Esophagus muscularis mucosa (tissue), 4 donors: ENCODE data around the gene XYLB. TPM values are rescaled to one million over a fixed set of nuclear protein-coding genes. Genes with fewer than 3 reads are reported as not detected.

Experiments
- DNase-seq: peaks from one replicate; pipeline ENCODE4 v3.0.0-alpha.2; 2017; ENCODE audit errors: extremely low spot score
- H3K27ac ChIP-seq, 4 donors: fragments of 200-600 bp; sonication (generic); replicated peaks in 1 of 4; 1 replicate in 3 of 4; 2 replicates in 1 of 4; pipeline ENCODE4 v1.5.1; 2016 to 2019; ENCODE audit warnings: mild to moderate bottlenecking in 1 of 4
- H3K27me3 ChIP-seq, 4 donors: fragments of 200-600 bp; sonication (generic); one replicate each; pipeline versions ENCODE4 v1.5.1 to v1.6.0; 2016 to 2019
- H3K36me3 ChIP-seq, 4 donors: fragments of 200-600 bp; sonication (generic); one replicate each; pipeline ENCODE4 v1.5.1; 2016 to 2019
- H3K4me1 ChIP-seq, 4 donors: fragments of 200-600 bp; sonication (generic); one replicate each; pipeline ENCODE4 v1.5.1; 2016 to 2019
- H3K4me3 ChIP-seq, 4 donors: fragments of 200-600 bp; sonication (generic); 1 replicate in 2 of 4; 2 replicates in 2 of 4; pipeline ENCODE4 v1.5.1; 2016 to 2019; ENCODE audit warnings: mild to moderate bottlenecking in 4 of 4, moderate library complexity in 1 of 4
- H3K9me3 ChIP-seq, 4 donors: fragments of 200-600 bp; sonication (generic); 1 replicate in 3 of 4; 2 replicates in 1 of 4; pipeline ENCODE4 v1.5.1; 2016 to 2019
- CTCF ChIP-seq, 3 experiments: fragments of 200-600 bp in 2 of 3; fragments of 450-650 bp in 1 of 3; sonication (generic) in 2 of 3; IDR thresholded peaks; one replicate each; pipeline ENCODE4 v1.5.1; 2017 to 2019; ENCODE audit warnings: antibody characterized with exemption in 3 of 3, mild to moderate bottlenecking in 2 of 3, moderate library complexity in 1 of 3
- EP300 ChIP-seq: sonication (generic); formaldehyde crosslinking; IDR thresholded peaks from one replicate; pipeline ENCODE4 v1.6.1; 2017; ENCODE audit warnings: antibody characterized with exemption
- POLR2A ChIP-seq: fragments of 450-650 bp; IDR thresholded peaks from one replicate; pipeline ENCODE4 v1.6.1; 2017; ENCODE audit warnings: antibody characterized with exemption, moderate library complexity, mild to moderate bottlenecking, low read depth
- POLR2AphosphoS5 ChIP-seq, 2 donors: sonication (generic); formaldehyde crosslinking; IDR thresholded peaks; one replicate each; pipeline ENCODE4 v1.6.1; 2017; ENCODE audit warnings: antibody characterized with exemption in 2 of 2
- WGBS: methylation state at CpG from one replicate; pipeline ENCODE4 v1.1.5; 2018; 5-methylcytosine and 5-hydroxymethylcytosine counted together
- intact Hi-C: fragments of 100-400 bp; cut with DNase I; formaldehyde crosslinking; loops from one replicate; pipeline ENCODE4 v1.15.1; 2023
- total RNA-seq, 4 donors: library from RNA; depleted of rRNA; stranded (reverse); fragments of >200 nt; gene quantifications; one replicate each; pipeline versions ENCODE4 v1.1.0 to v1.2.1, GENCODE V29; 2016

The XYLB gene
- total RNA-seq, 4 donors from 2014 or later: 0.65 to 2.5 (median 1.2) TPM

- DNase-seq: no peak
- intact Hi-C loops: loop anchor here (5.0 kb wide), 1 partner anchor 316 kb away; the partner anchor contains the start of genes ACAA1 and MYD88
- TF ChIP-seq CTCF (IDR thresholded peaks at IDR 0.05) (no peak), POLR2AphosphoS5 (IDR thresholded peaks at IDR 0.05) (peak; percentile 25 to 39), POLR2A (no peak), EP300 (no peak)
- Histone ChIP-seq H3K27ac (peak within 1 kb of the TSS; percentile 84 to 92 (median 90)), H3K4me3 (peak within 1 kb of the TSS; percentile 78 to 94 (median 90)), H3K36me3 (no peaks in the 10 kb centered on the region), H3K4me1 (peaks cover 11 to 40% (median 36%) of the 10 kb centered on the region in 4 donors), H3K27me3 (no peaks in the 10 kb centered on the region), H3K9me3 (no peaks in the 10 kb centered on the region)
- 12% methylated on average over 33 of the region's 48 CpGs for WGBS
Observed at GRCh38 chr3:38453075-38453912, 106.7 kb downstream of the XYLB start, which contains the start of gene ACVR2B. ACVR2B (plus strand) TSS chr3:38453890; CDS start chr3:38454323, 433 bp downstream.

GRCh38 chr3:38453913-38454177, 107.3 kb downstream of the XYLB start:
- peaks cover 14 to 46% (median 42%) of the 10 kb centered on the region in 4 donors for H3K4me1 ChIP-seq
- peak overlapping the region; percentile 78 to 94 (median 90) for H3K4me3 ChIP-seq
- no peaks in the 10 kb centered on the region for H3K9me3 ChIP-seq
- intact Hi-C loops: loop anchor here (5.0 kb wide), 1 partner anchor 317 kb away; the partner anchor contains the start of genes ACAA1 and MYD88
- no peak for DNase-seq
- 0% methylated on average over 4 of the region's 36 CpGs for WGBS
- H3K36me3 ChIP-seq: no peaks in the 10 kb centered on the region
- no peak for TF ChIP-seq POLR2A
- no peak for TF ChIP-seq POLR2AphosphoS5 (IDR thresholded peaks at IDR 0.05)
- no peak for TF ChIP-seq EP300
- TF ChIP-seq CTCF (IDR thresholded peaks at IDR 0.05): no peak
- H3K27ac ChIP-seq: peak overlapping the region; percentile 84 to 92 (median 90)
- H3K27me3 ChIP-seq: no peaks in the 10 kb centered on the region

- intact Hi-C loops: loop anchor here (5.0 kb wide), 1 partner anchor 317 kb away; the partner anchor contains the start of genes ACAA1 and MYD88
- Histone ChIP-seq H3K36me3 (no peaks in the 10 kb centered on the region), H3K27ac (peak overlapping the region; percentile 84 to 92 (median 90)), H3K4me1 (peaks cover 19 to 51% (median 47%) of the 10 kb centered on the region in 4 donors), H3K9me3 (no peaks in the 10 kb centered on the region), H3K4me3 (peak overlapping the region; percentile 78 to 94 (median 90)), H3K27me3 (no peaks in the 10 kb centered on the region)
- DNase-seq: no peak
- 0% methylated on average over 28 of the region's 78 CpGs for WGBS
- TF ChIP-seq POLR2AphosphoS5 (IDR thresholded peaks at IDR 0.05) (no peak), CTCF (IDR thresholded peaks at IDR 0.05) (peak in 1 of 3 experiments; percentile 1)
Observed at GRCh38 chr3:38454178-38454883, 107.7 kb downstream of the XYLB start.

- Histone ChIP-seq H3K27me3 (no peaks in the 10 kb centered on the region), H3K4me3 (peak overlapping the region; percentile 78 to 94 (median 90)), H3K27ac (peak overlapping the region; percentile 84 to 92 (median 90)), H3K4me1 (peaks cover 26 to 58% (median 54%) of the 10 kb centered on the region in 4 donors), H3K36me3 (no peaks in the 10 kb centered on the region), H3K9me3 (no peaks in the 10 kb centered on the region)
- intact Hi-C loops: loop anchor here (5.0 kb wide), 1 partner anchor 318 kb away; the partner anchor contains the start of genes ACAA1 and MYD88
- TF ChIP-seq CTCF (IDR thresholded peaks at IDR 0.05): no peak
- peak in 1 of 2 donors; percentile 37 for TF ChIP-seq POLR2AphosphoS5 (IDR thresholded peaks at IDR 0.05)
- no peak for DNase-seq
- WGBS: under 1% methylated on average over 62 of the region's 72 CpGs
Observed at GRCh38 chr3:38454884-38455638, 108.5 kb downstream of the XYLB start.
